ENCODE measurements around the gene RAB40AL. TPM values are rescaled to one million over a fixed set of nuclear protein-coding genes. Genes with fewer than 3 reads are reported as not detected.

RAB40AL gene
- total RNA-seq, 4 donors from 2014 or later: 0.62 to 2.0 (median 1.4) TPM; not detected in 1

- Histone ChIP-seq H3K27me3 (no peaks in the 10 kb centered on the region), H3K4me3 (no peak overlapping the region), H3K27ac (no peak overlapping the region), H3K9me3 (no peaks in the 10 kb centered on the region), H3K36me3 (no peaks in the 10 kb centered on the region), H3K4me1 (no peaks in the 10 kb centered on the region)
- 75 to 90% methylated on average over 2 of the region's 9 CpGs for WGBS, 2 donors (ENCODE audit: low coverage in 1 of 2)
- TF ChIP-seq POLR2AphosphoS5 (IDR thresholded peaks at IDR 0.05) (no peak), POLR2A (IDR thresholded peaks at IDR 0.05) (no peak)
- TF ChIP-seq, protein P1, sequence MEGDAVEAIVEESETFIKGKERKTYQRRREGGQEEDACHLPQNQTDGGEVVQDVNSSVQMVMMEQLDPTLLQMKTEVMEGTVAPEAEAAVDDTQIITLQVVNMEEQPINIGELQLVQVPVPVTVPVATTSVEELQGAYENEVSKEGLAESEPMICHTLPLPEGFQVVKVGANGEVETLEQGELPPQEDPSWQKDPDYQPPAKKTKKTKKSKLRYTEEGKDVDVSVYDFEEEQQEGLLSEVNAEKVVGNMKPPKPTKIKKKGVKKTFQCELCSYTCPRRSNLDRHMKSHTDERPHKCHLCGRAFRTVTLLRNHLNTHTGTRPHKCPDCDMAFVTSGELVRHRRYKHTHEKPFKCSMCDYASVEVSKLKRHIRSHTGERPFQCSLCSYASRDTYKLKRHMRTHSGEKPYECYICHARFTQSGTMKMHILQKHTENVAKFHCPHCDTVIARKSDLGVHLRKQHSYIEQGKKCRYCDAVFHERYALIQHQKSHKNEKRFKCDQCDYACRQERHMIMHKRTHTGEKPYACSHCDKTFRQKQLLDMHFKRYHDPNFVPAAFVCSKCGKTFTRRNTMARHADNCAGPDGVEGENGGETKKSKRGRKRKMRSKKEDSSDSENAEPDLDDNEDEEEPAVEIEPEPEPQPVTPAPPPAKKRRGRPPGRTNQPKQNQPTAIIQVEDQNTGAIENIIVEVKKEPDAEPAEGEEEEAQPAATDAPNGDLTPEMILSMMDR (IDR thresholded peaks at IDR 0.05): no peak
- no peak for ATAC-seq
Measured at GRCh38 chrX:102978594-102978993, 41.5 kb downstream of the RAB40AL start.

GRCh38 chrX:102979536-102979935, 42.5 kb downstream of the RAB40AL start:
- H3K9me3 ChIP-seq: no peaks in the 10 kb centered on the region
- H3K4me1 ChIP-seq: no peaks in the 10 kb centered on the region
- H3K36me3 ChIP-seq: no peaks in the 10 kb centered on the region
- WGBS, 2 donors (ENCODE audit: low coverage in 1 of 2): no CpG with 5 or more reads among the region's 2 CpGs
- H3K27ac ChIP-seq: no peak overlapping the region
- H3K4me3 ChIP-seq: no peak overlapping the region
- H3K27me3 ChIP-seq: no peaks in the 10 kb centered on the region
- no peak for ATAC-seq
- TF ChIP-seq POLR2A (IDR thresholded peaks at IDR 0.05) (no peak), EP300 (IDR thresholded peaks at IDR 0.05) (no peak), POLR2AphosphoS5 (IDR thresholded peaks at IDR 0.05) (no peak)
- TF ChIP-seq, protein P1 (IDR thresholded peaks at IDR 0.05): no peak

GRCh38 chrX:102983205-102983604, 46.1 kb downstream of the RAB40AL start:
- Histone ChIP-seq H3K27ac (no peak overlapping the region), H3K4me3 (no peak overlapping the region), H3K27me3 (no peaks in the 10 kb centered on the region), H3K4me1 (no peaks in the 10 kb centered on the region), H3K36me3 (no peaks in the 10 kb centered on the region), H3K9me3 (no peaks in the 10 kb centered on the region)
- WGBS, 2 donors (ENCODE audit: low coverage in 1 of 2): 83% methylated on average over 2 of the region's 2 CpGs; no CpG with 5 or more reads in 1 of the 2 donors
- ATAC-seq: no peak
- TF ChIP-seq POLR2A (IDR thresholded peaks at IDR 0.05): no peak

GRCh38 chrX:102985192-102985591, 48.1 kb downstream of the RAB40AL start:
- Histone ChIP-seq H3K36me3 (no peaks in the 10 kb centered on the region), H3K4me3 (no peak overlapping the region), H3K27me3 (no peaks in the 10 kb centered on the region), H3K4me1 (no peaks in the 10 kb centered on the region), H3K27ac (no peak overlapping the region), H3K9me3 (no peaks in the 10 kb centered on the region)
- WGBS, 2 donors (ENCODE audit: low coverage in 1 of 2): 56 to 71% methylated on average over 1 to 2 of the region's 3 CpGs
- TF ChIP-seq EP300 (IDR thresholded peaks at IDR 0.05): no peak
- peak; percentile 66 for ATAC-seq

Other genes starting within 250 kb of the RAB40AL start
- gene GPRASP2, start 224.8 kb upstream of the RAB40AL start, total RNA-seq: 10 to 100 TPM; 12.6 to 14.3 (median 13.4) TPM
- 1 to 10 TPM; 4.8 to 5.9 (median 5.0) TPM for gene GPRASP3, start 216.5 kb upstream of the RAB40AL start, total RNA-seq
- gene BEX1, start 126.9 kb downstream of the RAB40AL start, total RNA-seq: 10 to 100 TPM in 1 of 4 donors, 1 to 10 TPM in 3; 1.5 to 22.1 (median 2.9) TPM
- under 1 TPM in 2 of 4 donors, not detected in 2; 0.31 to 0.87 TPM for gene NXF3, start 155.9 kb downstream of the RAB40AL start, total RNA-seq